GM12864 (cell line): ENCODE results near the gene HOOK2.
"Not testable (repeated sequence)": the region's sequence is repeated elsewhere in the genome, so short reads cannot be mapped to it uniquely, and the experiment has no call there.

ENCODE experiments used
- DNase-seq: peaks from one replicate; pipeline ENCODE4 v3.0.0-alpha.2; 2011; ENCODE audit warnings: low read depth
- H3K4me3 ChIP-seq: 2 replicates; pipeline ENCODE4 v1.5.1; 2011; ENCODE audit warnings: mild to moderate bottlenecking, low read depth, low read length, control low read depth
- CTCF ChIP-seq: IDR thresholded peaks from 2 replicates; pipeline ENCODE4 v1.5.1; 2011; ENCODE audit warnings: low read depth, mild to moderate bottlenecking, moderate library complexity, low read length, control low read depth, inconsistent platforms; ENCODE audit errors: missing control alignments

HOOK2 gene

GRCh38 chr19:12731337-12731736 lies 44.0 kb downstream of the HOOK2 start:
- no peak for TF ChIP-seq CTCF
- no peak for DNase-seq

GRCh38 chr19:12730064-12730463 lies 45.3 kb downstream of the HOOK2 start:
- no peak for DNase-seq
- no peak overlapping the region for H3K4me3 ChIP-seq

More at GRCh38 chr19:12731337-12731736, 44.0 kb downstream of the HOOK2 start:
- no peak overlapping the region for H3K4me3 ChIP-seq

GRCh38 chr19:12727745-12728433 lies 47.5 kb downstream of the HOOK2 start:
- no peak for DNase-seq
- no peak for TF ChIP-seq CTCF
- H3K4me3 ChIP-seq: no peak overlapping the region

More at GRCh38 chr19:12730064-12730463, 45.3 kb downstream of the HOOK2 start:
- TF ChIP-seq CTCF: no peak

GRCh38 chr19:12726988-12727316 lies 48.4 kb downstream of the HOOK2 start:
- H3K4me3 ChIP-seq: no peak overlapping the region
- no peak for TF ChIP-seq CTCF
- DNase-seq: no peak

- DNase-seq, H3K4me3 ChIP-seq: not testable (repeated sequence)
Observed at GRCh38 chr19:12725612-12726011, 49.7 kb downstream of the HOOK2 start.

- H3K4me3 ChIP-seq: peak within 1 kb of the TSS; percentile 96
- DNase-seq: no peak
- TF ChIP-seq CTCF: no peak
Observed at GRCh38 chr19:12723641-12724426, 51.5 kb downstream of the HOOK2 start, which contains the start of gene TNPO2. Gene TNPO2 (minus strand): TSS chr19:12723932. CDS start chr19:12720977, 2,955 bp downstream.

GRCh38 chr19:12723381-12723640 lies 52.0 kb downstream of the HOOK2 start:
- H3K4me3 ChIP-seq: peak overlapping the region; percentile 96
- TF ChIP-seq CTCF: no peak
- no peak for DNase-seq
